Calu3 (cell line): ENCODE measurements around the gene CDH4. TPM values are rescaled to one million over a fixed set of nuclear protein-coding genes. Genes with fewer than 3 reads are reported as not detected.

Experiments
- BruUV-seq: library from RNA; stranded (reverse); fragments of 400-500 nt; replicated peaks from 2 replicates; lab custom pipeline; 2021; lab: Mats Ljungman, UMichigan
- CTCF ChIA-PET: fragments of 300-600 bp; sonication (Branson Sonifier 250); formaldehyde crosslinking; loops from one replicate; lab custom pipeline; 2022; ENCODE audit warnings: antibody characterized with exemption; lab: Charles Lee
- DNase-seq: peaks from one replicate; pipeline ENCODE4 v3.0.0; 2022
- H3K27ac Mint-ChIP-seq: one replicate; pipeline ENCODE4 v1.8.0; 2022; ENCODE audit warnings: mixed read lengths; ENCODE audit not compliant: unreplicated experiment
- H3K27me3 Mint-ChIP-seq: one replicate; pipeline ENCODE4 v1.8.0; 2022; ENCODE audit warnings: mixed read lengths; ENCODE audit not compliant: unreplicated experiment
- H3K36me3 Mint-ChIP-seq: one replicate; pipeline ENCODE4 v1.8.0; 2022; ENCODE audit warnings: mild to moderate bottlenecking, moderate library complexity, mixed read lengths; ENCODE audit not compliant: insufficient read depth, unreplicated experiment
- H3K4me1 Mint-ChIP-seq: one replicate; pipeline ENCODE4 v1.8.0; 2022; ENCODE audit warnings: mild to moderate bottlenecking, low read depth, mixed read lengths; ENCODE audit not compliant: unreplicated experiment
- H3K4me3 Mint-ChIP-seq: one replicate; pipeline ENCODE4 v1.8.0; 2022; ENCODE audit warnings: mild to moderate bottlenecking, low read depth, moderate library complexity, mixed read lengths; ENCODE audit not compliant: unreplicated experiment
- H3K9me3 Mint-ChIP-seq: one replicate; pipeline ENCODE4 v1.8.0; 2022; ENCODE audit warnings: low read depth, mixed read lengths; ENCODE audit not compliant: unreplicated experiment
- CTCF ChIP-seq: fragments of 200-600 bp; IDR thresholded peaks from one replicate; pipeline ENCODE4 v1.8.0; 2022; ENCODE audit warnings: antibody characterized with exemption; ENCODE audit not compliant: unreplicated experiment
- intact Hi-C: fragments of 100-400 bp; cut with micrococcal nuclease; formaldehyde crosslinking; loops from one replicate; pipeline ENCODE4 v1.10.0; 2022; ENCODE audit not compliant: unreplicated experiment
- total RNA-seq: library from RNA; stranded (reverse); gene quantifications from 2 replicates; pipeline ENCODE4 v1.2.3, GENCODE V29; 2022

The CDH4 gene
- total RNA-seq, 1 experiment from 2014 or later = not detected

GRCh38 chr20:61331543-61331942, 79.5 kb downstream of the CDH4 start:
- H3K36me3 Mint-ChIP-seq = no peaks in the 10 kb centered on the region
- H3K4me3 Mint-ChIP-seq = no peak overlapping the region
- TF ChIP-seq CTCF = no peak
- no peak for DNase-seq
- no peaks in the 10 kb centered on the region for H3K4me1 Mint-ChIP-seq
- BruUV-seq = no TSS peak
- H3K27ac Mint-ChIP-seq = no peak overlapping the region
- no peaks in the 10 kb centered on the region for H3K27me3 Mint-ChIP-seq
- intact Hi-C loops = no loop called here
- CTCF ChIA-PET = no interaction called here
- H3K9me3 Mint-ChIP-seq = peaks cover 7% of the 10 kb centered on the region

- H3K4me1 Mint-ChIP-seq = no peaks in the 10 kb centered on the region
- no peaks in the 10 kb centered on the region for H3K27me3 Mint-ChIP-seq
- no peak for TF ChIP-seq CTCF
- CTCF ChIA-PET = no interaction called here
- H3K27ac Mint-ChIP-seq = no peak overlapping the region
- H3K4me3 Mint-ChIP-seq = no peak overlapping the region
- DNase-seq = no peak
- no TSS peak for BruUV-seq
- intact Hi-C loops = no loop called here
- H3K36me3 Mint-ChIP-seq = no peaks in the 10 kb centered on the region
- H3K9me3 Mint-ChIP-seq = peaks cover 11% of the 10 kb centered on the region
Measured at GRCh38 chr20:61332016-61332975, 80.2 kb downstream of the CDH4 start.

DNA sequence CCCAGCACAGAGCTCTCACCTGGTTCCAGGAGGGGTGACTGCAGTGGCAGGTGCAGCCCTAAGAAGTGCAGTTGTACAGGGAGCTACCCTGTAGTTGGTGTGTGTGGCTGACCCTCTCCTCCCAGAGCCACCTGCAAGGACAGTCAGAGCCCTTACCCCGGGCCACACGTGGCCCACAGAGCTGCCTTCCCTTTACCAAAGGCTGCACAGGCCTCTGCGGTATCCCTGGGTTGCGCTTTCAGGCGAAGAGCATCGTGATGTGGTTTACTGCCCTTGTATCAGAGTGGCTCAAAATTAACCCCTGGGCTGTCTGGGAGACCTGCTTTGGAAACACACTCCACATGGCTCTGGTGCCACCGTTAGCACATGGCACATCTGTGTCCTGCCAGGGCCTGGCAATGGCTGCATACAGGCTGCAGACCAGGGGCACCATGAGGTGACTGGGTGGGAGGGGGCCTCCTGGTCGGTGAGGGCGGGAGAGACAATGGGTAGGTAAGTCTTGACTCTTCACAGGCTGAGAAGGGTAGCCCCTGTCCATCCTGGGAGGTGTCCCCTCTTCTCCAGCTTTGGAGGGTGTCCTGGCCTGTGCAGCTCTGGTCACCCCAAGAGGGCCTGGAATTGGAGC, 81.5 kb downstream of the CDH4 start:
- CTCF ChIA-PET = no interaction called here
- Mint-ChIP-seq H3K4me3 (no peak overlapping the region), H3K4me1 (no peaks in the 10 kb centered on the region), H3K27me3 (peaks cover 2% of the 10 kb centered on the region), H3K9me3 (peaks cover 11% of the 10 kb centered on the region), H3K27ac (no peak overlapping the region), H3K36me3 (no peaks in the 10 kb centered on the region)
- intact Hi-C loops = no loop called here
- no TSS peak for BruUV-seq
- TF ChIP-seq CTCF = no peak
- no peak for DNase-seq

- CTCF ChIA-PET = no interaction called here
- H3K36me3 Mint-ChIP-seq = no peaks in the 10 kb centered on the region
- H3K27ac Mint-ChIP-seq = no peak overlapping the region
- BruUV-seq = no TSS peak
- TF ChIP-seq CTCF = no peak
- peaks cover 39% of the 10 kb centered on the region for H3K27me3 Mint-ChIP-seq
- no peak overlapping the region for H3K4me3 Mint-ChIP-seq
- peaks cover 15% of the 10 kb centered on the region for H3K9me3 Mint-ChIP-seq
- no peak for DNase-seq
- intact Hi-C loops = no loop called here
- H3K4me1 Mint-ChIP-seq = no peaks in the 10 kb centered on the region
Measured at GRCh38 chr20:61340157-61340556, 88.1 kb downstream of the CDH4 start.
